IMR-90 (cell line): ENCODE measurements around the gene DUT. TPM values are rescaled to one million over a fixed set of nuclear protein-coding genes. Genes with fewer than 3 reads are reported as not detected.

Source experiments
- ATAC-seq: fragments of 200-7000 bp; cut with Tn5 transposase; 2 replicates; pipeline ENCODE4 v1.9.1; 2020; ENCODE audit warnings: low read depth, mild to moderate bottlenecking, moderate library complexity
- BruUV-seq: library from RNA; stranded (reverse); fragments of 400-500 nt; replicated peaks from 2 replicates; lab custom pipeline; 2021; lab: Mats Ljungman, UMichigan
- CTCF ChIA-PET: fragments of 300-600 bp; formaldehyde crosslinking; extraction: SDS; loops from one replicate; lab custom pipeline; 2021; ENCODE audit warnings: antibody characterized with exemption; lab: Yijun Ruan, JAX
- POLR2A ChIA-PET: fragments of 300-600 bp; sonication (Branson Sonifier 250); formaldehyde crosslinking; loops from one replicate; lab custom pipeline; 2022; ENCODE audit warnings: antibody characterized with exemption; ENCODE audit not compliant: unreplicated experiment; lab: Charles Lee
- DNase-seq: peaks from one replicate; pipeline ENCODE4 v3.0.0; 2013
- H2AFZ ChIP-seq: replicated peaks from 2 replicates; pipeline ENCODE3; 2013; ENCODE audit warnings: low read length, mild to moderate bottlenecking; ENCODE audit not compliant: poor library complexity
- H2AK5ac ChIP-seq: 2 replicates; pipeline ENCODE4 v1.6.1; 2013; ENCODE audit warnings: low read depth, low read length, inconsistent platforms
- H2AK9ac ChIP-seq: replicated peaks from 2 replicates; pipeline ENCODE3; 2013; ENCODE audit warnings: mild to moderate bottlenecking, low read depth, low read length, moderate library complexity; ENCODE audit not compliant: poor library complexity
- H2BK120ac ChIP-seq: 2 replicates; pipeline ENCODE4 v1.6.1; 2013; ENCODE audit warnings: low read depth, low read length, inconsistent platforms
- H2BK15ac ChIP-seq: 3 replicates; pipeline ENCODE4 v1.6.1; 2013; ENCODE audit warnings: low read depth, low read length, inconsistent platforms
- H2BK20ac ChIP-seq: 2 replicates; pipeline ENCODE4 v1.6.1; 2013; ENCODE audit warnings: low read depth, mild to moderate bottlenecking, inconsistent platforms, low read length, moderate library complexity
- H2BK5ac ChIP-seq: 2 replicates; pipeline ENCODE4 v1.6.1; 2013; ENCODE audit warnings: mild to moderate bottlenecking, low read depth, low read length, inconsistent platforms; ENCODE audit not compliant: poor library complexity, severe bottlenecking
- H3K14ac ChIP-seq: replicated peaks from 2 replicates; pipeline ENCODE4 v1.6.1; 2013; ENCODE audit warnings: low read depth, low read length, inconsistent platforms
- H3K18ac ChIP-seq: 2 replicates; pipeline ENCODE4 v1.6.1; 2013; ENCODE audit warnings: low read depth, low read length, control low read depth
- H3K23ac ChIP-seq: 2 replicates; pipeline ENCODE4 v1.6.1; 2013; ENCODE audit warnings: low read depth, low read length, inconsistent platforms
- H3K27ac ChIP-seq: 2 replicates; pipeline ENCODE4 v1.5.1; 2013; ENCODE audit warnings: mild to moderate bottlenecking, control low read depth, low read length; ENCODE audit not compliant: insufficient read depth
- H3K27me3 ChIP-seq: 2 replicates; pipeline ENCODE4 v1.6.1; 2013; ENCODE audit warnings: low read length; ENCODE audit not compliant: control insufficient read depth, insufficient read depth
- H3K36me3 ChIP-seq: 2 replicates; pipeline ENCODE4 v1.6.1; 2013; ENCODE audit warnings: low read length, mixed read lengths; ENCODE audit not compliant: control insufficient read depth, insufficient read depth
- H3K4ac ChIP-seq: 2 replicates; pipeline ENCODE4 v1.6.1; 2013; ENCODE audit warnings: low read depth, low read length, inconsistent platforms
- H3K4me1 ChIP-seq: 2 replicates; pipeline ENCODE4 v1.6.1; 2013; ENCODE audit warnings: low read length, mixed read lengths; ENCODE audit not compliant: control insufficient read depth, insufficient read depth
- H3K4me2 ChIP-seq: 2 replicates; pipeline ENCODE4 v1.6.1; 2013; ENCODE audit warnings: low read depth, mild to moderate bottlenecking, control low read depth, low read length, moderate library complexity
- H3K4me3 ChIP-seq: 2 replicates; pipeline ENCODE4 v1.5.1; 2013; ENCODE audit warnings: low read depth, mild to moderate bottlenecking, control low read depth, low read length, moderate library complexity; ENCODE audit not compliant: insufficient read depth
- H3K56ac ChIP-seq: 2 replicates; pipeline ENCODE4 v1.6.1; 2013; ENCODE audit warnings: low read length, inconsistent platforms; ENCODE audit not compliant: insufficient read depth; ENCODE audit errors: extremely low read depth
- H3K79me1 ChIP-seq, 2 experiments: 2 replicates each; pipeline ENCODE4 v1.6.1; 2013; ENCODE audit warnings: low read length in 2 of 2, inconsistent platforms in 1 of 2, low read depth in 1 of 2
- H3K9ac ChIP-seq: 2 replicates; pipeline ENCODE4 v1.6.1; 2013; ENCODE audit warnings: low read depth, low read length, control low read depth
- H3K9me1 ChIP-seq: 2 replicates; pipeline ENCODE4 v1.6.1; 2013; ENCODE audit warnings: low read length, inconsistent platforms; ENCODE audit not compliant: insufficient read depth
- H3K9me3 ChIP-seq: 2 replicates; pipeline ENCODE4 v1.6.1; 2013; ENCODE audit warnings: low read length; ENCODE audit not compliant: control insufficient read depth, insufficient read depth
- H4K20me1 ChIP-seq: 2 replicates; pipeline ENCODE4 v1.6.1; 2013; ENCODE audit warnings: low read length, inconsistent platforms; ENCODE audit not compliant: insufficient read depth
- H4K5ac ChIP-seq: 2 replicates; pipeline ENCODE4 v1.6.1; 2013; ENCODE audit warnings: mild to moderate bottlenecking, low read depth, low read length, control low read depth
- H4K8ac ChIP-seq, 2 experiments: 2 replicates each; pipeline ENCODE4 v1.6.1; 2013; ENCODE audit warnings: low read depth in 2 of 2, low read length in 2 of 2, control low read depth in 1 of 2, inconsistent platforms in 1 of 2
- H4K91ac ChIP-seq: 2 replicates; pipeline ENCODE4 v1.6.1; 2013; ENCODE audit warnings: low read depth, low read length, inconsistent platforms; ENCODE audit not compliant: insufficient read depth
- BHLHE40 ChIP-seq: fragments of 150-350 bp; IDR thresholded peaks from 2 replicates; pipeline ENCODE4 v1.6.1; 2016; ENCODE audit warnings: mild to moderate bottlenecking, low read depth, low read length
- CEBPB ChIP-seq: IDR thresholded peaks from 2 replicates; pipeline ENCODE4 v1.6.1; 2012; ENCODE audit warnings: low read depth, low read length, improper control_type of control experiment
- CHD1 ChIP-seq: IDR thresholded peaks from 2 replicates; pipeline ENCODE4 v1.6.1; 2012; ENCODE audit warnings: low read depth, low read length, improper control_type of control experiment
- ELK1 ChIP-seq: fragments of 150-350 bp; IDR thresholded peaks from 2 replicates; pipeline ENCODE4 v1.6.1; 2016; ENCODE audit warnings: low read depth, mild to moderate bottlenecking, low read length, moderate library complexity, borderline replicate concordance
- FOS ChIP-seq: fragments of 150-350 bp; IDR thresholded peaks from 2 replicates; pipeline ENCODE4 v1.6.1; 2016; ENCODE audit warnings: low read depth, low read length
- MAFK ChIP-seq: IDR thresholded peaks from 2 replicates; pipeline ENCODE4 v1.6.1; 2012; ENCODE audit warnings: low read depth, low read length, improper control_type of control experiment
- MAZ ChIP-seq: IDR thresholded peaks from 2 replicates; pipeline ENCODE4 v1.6.1; 2012; ENCODE audit warnings: low read depth, mild to moderate bottlenecking, low read length, improper control_type of control experiment, moderate library complexity, borderline replicate concordance
- MXI1 ChIP-seq: IDR thresholded peaks from 2 replicates; pipeline ENCODE4 v1.6.1; 2012; ENCODE audit warnings: low read depth, mild to moderate bottlenecking, low read length, moderate library complexity, borderline replicate concordance
- NFE2L2 ChIP-seq: fragments of 150-350 bp; IDR thresholded peaks from 2 replicates; pipeline ENCODE4 v1.6.1; 2016; ENCODE audit warnings: low read depth, mild to moderate bottlenecking, low read length
- POLR2A ChIP-seq: IDR thresholded peaks from 2 replicates; pipeline ENCODE4 v1.6.1; 2012; ENCODE audit warnings: mild to moderate bottlenecking, low read depth, low read length
- RAD21 ChIP-seq: IDR thresholded peaks from 2 replicates; pipeline ENCODE4 v1.6.1; 2012; ENCODE audit warnings: low read length, improper control_type of control experiment
- RCOR1 ChIP-seq: IDR thresholded peaks from 2 replicates; pipeline ENCODE4 v1.6.1; 2012; ENCODE audit warnings: mild to moderate bottlenecking, low read length, improper control_type of control experiment; ENCODE audit not compliant: insufficient replicate concordance
- RFX5 ChIP-seq: IDR thresholded peaks from 2 replicates; pipeline ENCODE4 v1.8.0; 2012; ENCODE audit warnings: low read depth, mild to moderate bottlenecking, low read length, moderate library complexity
- SMC3 ChIP-seq: fragments of 150-350 bp; IDR thresholded peaks from 2 replicates; pipeline ENCODE4 v1.6.1; 2016; ENCODE audit warnings: low read depth, mild to moderate bottlenecking, antibody characterized with exemption, low read length, moderate library complexity
- USF2 ChIP-seq: fragments of 150-350 bp; IDR thresholded peaks from 2 replicates; pipeline ENCODE4 v1.6.1; 2017; ENCODE audit warnings: mild to moderate bottlenecking, antibody characterized with exemption, low read length, low read depth
- WGBS, 2 experiments: methylation state at CpG; one replicate each; pipeline versions ENCODE4 v1.1.5 to v1.1.7; 2013; ENCODE audit warnings: missing lambda C conversion rate in 2 of 2; ENCODE audit not compliant: insufficient read length in 1 of 2; ENCODE audit errors: extremely low coverage in 2 of 2; 5-methylcytosine and 5-hydroxymethylcytosine counted together
- dilution Hi-C: fragments of 300-500 bp; cut with HindIII; formaldehyde crosslinking; loops from one replicate; pipeline ENCODE4 v1.14.3; 2018; ENCODE audit warnings: low sequenced_read_pairs; ENCODE audit not compliant: unreplicated experiment
- in situ Hi-C: fragments of 300-500 bp; cut with MboI; formaldehyde crosslinking; loops from 3 replicates; pipeline ENCODE4 v1.14.3; 2019; ENCODE audit warnings: low sequenced_read_pairs, inconsistent platforms, mixed read lengths
- intact Hi-C: fragments of 100-400 bp; cut with micrococcal nuclease; formaldehyde crosslinking; loops from 2 replicates; pipeline ENCODE4 v1.10.0; 2022
- polyA plus RNA-seq, 3 experiments: library from polyadenylated mRNA; depleted of rRNA; stranded (reverse); fragments of >200 nt; gene quantifications; 2 replicates each; pipeline ENCODE4 v1.2.3, GENCODE V29; 2012; ENCODE audit warnings: low replicate concordance in 1 of 3
- total RNA-seq: library from RNA; depleted of rRNA; stranded (reverse); fragments of >200 nt; gene quantifications from 2 replicates; pipeline ENCODE4 v1.2.3, GENCODE V29; 2012
- TF ChIP-seq, protein P1 (sequence below): conservative IDR thresholded peaks from 2 replicates; pipeline ENCODE4 v1.5.1; 2012; ENCODE audit warnings: mild to moderate bottlenecking, low read depth, low read length, improper control_type of control experiment

Gene DUT
- total and polyA plus RNA-seq, 2 of the 4 experiments (the other 2 are of a cell fraction) = 18.8 to 36.4 TPM

DNA sequence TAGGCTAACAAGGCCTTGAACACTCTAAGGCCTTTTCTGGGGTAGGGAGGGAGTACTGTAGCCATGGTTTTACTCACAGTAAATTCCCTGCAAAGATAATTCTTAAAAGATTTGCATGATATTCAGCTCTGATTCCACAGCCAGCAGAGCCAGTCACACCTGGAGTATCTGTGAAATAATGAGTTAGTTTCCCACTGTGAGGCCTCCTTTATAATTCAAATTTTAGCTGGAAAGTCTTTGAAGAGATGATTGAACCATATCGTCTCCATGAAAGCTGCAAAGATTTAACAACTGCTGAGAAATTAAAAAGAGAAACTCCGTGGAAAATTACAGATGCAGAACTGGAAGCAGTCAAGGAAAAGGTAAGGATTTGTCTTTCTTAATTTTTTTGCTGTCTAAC, 32.3 kb upstream of the DUT start:
- POLR2A ChIA-PET = no interaction called here
- no peak overlapping the region for H3K4me2 ChIP-seq
- no peaks in the 10 kb centered on the region; the same call in 1 of the 2 replicates for H3K9me1 ChIP-seq
- intact Hi-C loops = no loop called here
- H2AK5ac ChIP-seq = no peak overlapping the region
- H2BK20ac ChIP-seq = no peak overlapping the region
- no peak overlapping the region for H3K56ac ChIP-seq
- in situ Hi-C loops = no loop called here
- no peak overlapping the region for H3K14ac ChIP-seq
- no peak overlapping the region for H3K9ac ChIP-seq
- H3K27ac ChIP-seq = no peak overlapping the region
- WGBS, 2 experiments = 70% methylated on average over 2 of the region's 2 CpGs; no CpG with 5 or more reads in 1 of the 2 experiments
- H2AFZ ChIP-seq = no peak overlapping the region
- no peak overlapping the region for H4K91ac ChIP-seq
- no peaks in the 10 kb centered on the region for H3K36me3 ChIP-seq
- H3K18ac ChIP-seq = no peak overlapping the region
- no peaks in the 10 kb centered on the region for H3K4me1 ChIP-seq
- H4K20me1 ChIP-seq = no peaks in the 10 kb centered on the region
- no peak overlapping the region for H4K5ac ChIP-seq
- H3K9me3 ChIP-seq = no peaks in the 10 kb centered on the region
- H3K79me1 ChIP-seq = no peaks in the 10 kb centered on the region
- no peak overlapping the region for H3K23ac ChIP-seq
- no peak for TF ChIP-seq RCOR1
- no peak for TF ChIP-seq POLR2A
- no peak for TF ChIP-seq RFX5
- TF ChIP-seq CHD1 = no peak
- no peak for TF ChIP-seq SMC3
- TF ChIP-seq NFE2L2 = no peak
- no peak for TF ChIP-seq MAZ
- no peak for TF ChIP-seq FOS
- TF ChIP-seq RAD21 = no peak
- TF ChIP-seq, protein P1, sequence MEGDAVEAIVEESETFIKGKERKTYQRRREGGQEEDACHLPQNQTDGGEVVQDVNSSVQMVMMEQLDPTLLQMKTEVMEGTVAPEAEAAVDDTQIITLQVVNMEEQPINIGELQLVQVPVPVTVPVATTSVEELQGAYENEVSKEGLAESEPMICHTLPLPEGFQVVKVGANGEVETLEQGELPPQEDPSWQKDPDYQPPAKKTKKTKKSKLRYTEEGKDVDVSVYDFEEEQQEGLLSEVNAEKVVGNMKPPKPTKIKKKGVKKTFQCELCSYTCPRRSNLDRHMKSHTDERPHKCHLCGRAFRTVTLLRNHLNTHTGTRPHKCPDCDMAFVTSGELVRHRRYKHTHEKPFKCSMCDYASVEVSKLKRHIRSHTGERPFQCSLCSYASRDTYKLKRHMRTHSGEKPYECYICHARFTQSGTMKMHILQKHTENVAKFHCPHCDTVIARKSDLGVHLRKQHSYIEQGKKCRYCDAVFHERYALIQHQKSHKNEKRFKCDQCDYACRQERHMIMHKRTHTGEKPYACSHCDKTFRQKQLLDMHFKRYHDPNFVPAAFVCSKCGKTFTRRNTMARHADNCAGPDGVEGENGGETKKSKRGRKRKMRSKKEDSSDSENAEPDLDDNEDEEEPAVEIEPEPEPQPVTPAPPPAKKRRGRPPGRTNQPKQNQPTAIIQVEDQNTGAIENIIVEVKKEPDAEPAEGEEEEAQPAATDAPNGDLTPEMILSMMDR = no peak
- no peak for TF ChIP-seq USF2
- no peak for TF ChIP-seq ELK1
- no peak for TF ChIP-seq BHLHE40
- TF ChIP-seq CEBPB = no peak
- TF ChIP-seq MAFK = no peak
- TF ChIP-seq MXI1 = no peak
- H2BK120ac ChIP-seq = no peak overlapping the region
- no peak overlapping the region for H2BK5ac ChIP-seq
- dilution Hi-C loops = no loop called here
- no peak overlapping the region for H2AK9ac ChIP-seq
- H2BK15ac ChIP-seq = no peak overlapping the region
- no peak for DNase-seq
- no peak overlapping the region for H3K4ac ChIP-seq
- no peak overlapping the region for H3K4me3 ChIP-seq
- no TSS peak for BruUV-seq
- H4K8ac ChIP-seq = no peak overlapping the region
- no peak for ATAC-seq
- peaks cover 13% of the 10 kb centered on the region for H3K27me3 ChIP-seq
- CTCF ChIA-PET = no interaction called here
